Measurements from ENCODE around the gene ZNF205. TPM values are rescaled to one million over a fixed set of nuclear protein-coding genes. Genes with fewer than 3 reads are reported as not detected.
"Not testable (repeated sequence)": the region's sequence is repeated elsewhere in the genome, so short reads cannot be mapped to it uniquely, and the experiment has no call there.

The ZNF205 gene
- total RNA-seq: not detected

GRCh38 chr16:3112058-3112880 is at the start of gene ZNF205:
TSS of gene ZNF205 (plus strand) at chr16:3112586. CDS start at chr16:3113431, 845 bp downstream.
- peaks cover 3% of the 10 kb centered on the region for H3K4me1 Mint-ChIP-seq
- no peaks in the 10 kb centered on the region for H3K36me3 Mint-ChIP-seq
- ATAC-seq: no peak
- DNase-seq: no peak
- no peaks in the 10 kb centered on the region for H3K9me3 Mint-ChIP-seq (ENCODE audit: low read depth)
- H3K27me3 Mint-ChIP-seq: peaks cover 19% of the 10 kb centered on the region
- CTCF ChIA-PET: interaction anchor here (1.1 to 1.6 kb wide), 3 partner anchors 13 to 54 kb away, joined by 3 to 7 read pairs (median 3); partner anchors contain the start of gene ZSCAN10
- no peak within 1 kb of the TSS for H3K4me3 Mint-ChIP-seq
- H3K27ac Mint-ChIP-seq: no peak within 1 kb of the TSS

- Mint-ChIP-seq H3K27me3 (no peaks in the 10 kb centered on the region), H3K4me3 (peak overlapping the region; percentile 100), H3K4me1 (peaks cover 54% of the 10 kb centered on the region), H3K27ac (peak overlapping the region; percentile 97), H3K9me3 (ENCODE audit: low read depth) (peaks cover 2% of the 10 kb centered on the region), H3K36me3 (peaks cover 48% of the 10 kb centered on the region)
- DNase-seq: no peak
- ATAC-seq: no peak
- CTCF ChIA-PET: interaction anchor here (0.8 to 14.1 kb wide), 9 partner anchors 12 to 106 kb away, joined by 3 to 346 read pairs (median 5); partner anchors contain the start of gene ZNF213
These were observed 48.6 kb upstream of the ZNF205 start for GRCh38 chr16:3063625-3064386.

GRCh38 chr16:3065069-3065741 is 47.2 kb upstream of the ZNF205 start, which contains the start of gene IL32:
TSS of gene IL32 (plus strand) at chr16:3065640. CDS start at chr16:3065812, 172 bp downstream.
- Mint-ChIP-seq H3K27me3 (no peaks in the 10 kb centered on the region), H3K4me1 (peaks cover 59% of the 10 kb centered on the region)
- CTCF ChIA-PET: interaction anchor here (0.7 to 14.1 kb wide), 11 partner anchors 10 to 65 kb away, joined by 3 to 346 read pairs (median 4); partner anchors contain the start of gene ZNF213

GRCh38 chr16:3065742-3066439 is 46.5 kb upstream of the ZNF205 start:
- DNase-seq (no peak), ATAC-seq (peak; percentile 11)
- Mint-ChIP-seq H3K9me3 (ENCODE audit: low read depth) (peaks cover 2% of the 10 kb centered on the region), H3K4me3 (peak overlapping the region; percentile 100), H3K4me1 (peaks cover 59% of the 10 kb centered on the region), H3K27me3 (no peaks in the 10 kb centered on the region), H3K27ac (peak overlapping the region; percentile 97), H3K36me3 (peaks cover 51% of the 10 kb centered on the region)
- CTCF ChIA-PET: interaction anchor here (0.7 to 14.1 kb wide), 10 partner anchors 10 to 65 kb away, joined by 3 to 346 read pairs (median 5); partner anchors contain the start of gene ZNF213

More at GRCh38 chr16:3065069-3065741, 47.2 kb upstream of the ZNF205 start, which contains the start of gene IL32:
- Mint-ChIP-seq H3K27ac (peak within 1 kb of the TSS; percentile 97), H3K4me3 (peak within 1 kb of the TSS; percentile 100), H3K36me3 (peaks cover 56% of the 10 kb centered on the region), H3K9me3 (ENCODE audit: low read depth) (peaks cover 2% of the 10 kb centered on the region)
- ATAC-seq: peak; percentile 65
- DNase-seq: peak; percentile 87

- Mint-ChIP-seq H3K27me3 (no peaks in the 10 kb centered on the region), H3K4me1 (peaks cover 62% of the 10 kb centered on the region), H3K4me3 (peak overlapping the region; percentile 100), H3K9me3 (ENCODE audit: low read depth) (peaks cover 2% of the 10 kb centered on the region), H3K27ac (peak overlapping the region; percentile 97), H3K36me3 (peaks cover 51% of the 10 kb centered on the region)
- DNase-seq: no peak
- CTCF ChIA-PET: interaction anchor here (0.6 to 14.1 kb wide), 8 partner anchors 8 to 64 kb away, joined by 3 to 346 read pairs (median 12); partner anchors contain the start of genes ZNF213 and ZSCAN10
- ATAC-seq: peak; percentile 4
These were observed 46.0 kb upstream of the ZNF205 start for GRCh38 chr16:3066440-3066748.

- Mint-ChIP-seq H3K27me3 (no peaks in the 10 kb centered on the region), H3K36me3 (peaks cover 46% of the 10 kb centered on the region), H3K4me3 (peak overlapping the region; percentile 100), H3K27ac (peak overlapping the region; percentile 94), H3K9me3 (ENCODE audit: low read depth) (no peaks in the 10 kb centered on the region), H3K4me1 (peaks cover 65% of the 10 kb centered on the region)
- CTCF ChIA-PET: interaction anchor here (4.1 to 14.1 kb wide), 2 partner anchors 9 to 62 kb away, joined by 23 to 346 read pairs; partner anchors contain the start of gene ZNF213
- ATAC-seq (no peak), DNase-seq (no peak)
These were observed 43.9 kb upstream of the ZNF205 start for GRCh38 chr16:3068487-3068886.

- Mint-ChIP-seq H3K4me3 (peak overlapping the region; percentile 48), H3K27ac (peak overlapping the region; percentile 88), H3K4me1 (peaks cover 65% of the 10 kb centered on the region), H3K36me3 (peaks cover 48% of the 10 kb centered on the region)
- not testable (repeated sequence) for H3K27me3 Mint-ChIP-seq; ATAC-seq; H3K9me3 Mint-ChIP-seq (ENCODE audit: low read depth); DNase-seq
- CTCF ChIA-PET: interaction anchor here (4.1 kb wide), 1 partner anchor 10 kb away, joined by 23 read pairs; no protein-coding TSS in a partner anchor
These were observed 43.2 kb upstream of the ZNF205 start for GRCh38 chr16:3069146-3069545.

GRCh38 chr16:3070608-3071111 is 41.7 kb upstream of the ZNF205 start:
- Mint-ChIP-seq H3K27ac (peak overlapping the region; percentile 88), H3K27me3 (no peaks in the 10 kb centered on the region), H3K4me3 (peak overlapping the region; percentile 48), H3K36me3 (peaks cover 48% of the 10 kb centered on the region), H3K9me3 (ENCODE audit: low read depth) (no peaks in the 10 kb centered on the region), H3K4me1 (peaks cover 68% of the 10 kb centered on the region)
- ATAC-seq: no peak
- no peak for DNase-seq
- CTCF ChIA-PET: interaction anchor here (0.9 to 4.1 kb wide), 7 partner anchors 8 to 59 kb away, joined by 3 to 23 read pairs (median 4); no protein-coding TSS in a partner anchor

GRCh38 chr16:3071655-3072054 is 40.7 kb upstream of the ZNF205 start:
- Mint-ChIP-seq H3K27ac (peak overlapping the region; percentile 88), H3K4me3 (no peak overlapping the region), H3K36me3 (peaks cover 38% of the 10 kb centered on the region), H3K4me1 (peaks cover 77% of the 10 kb centered on the region), H3K27me3 (no peaks in the 10 kb centered on the region), H3K9me3 (ENCODE audit: low read depth) (no peaks in the 10 kb centered on the region)
- DNase-seq (no peak), ATAC-seq (no peak)
- CTCF ChIA-PET: interaction anchor here (1.9 to 4.1 kb wide), 3 partner anchors 9 to 58 kb away, joined by 6 to 23 read pairs (median 7); no protein-coding TSS in a partner anchor

GRCh38 chr16:3072148-3072547 is 40.2 kb upstream of the ZNF205 start:
- DNase-seq (peak; percentile 73), ATAC-seq (peak; percentile 18)
- H3K4me1 Mint-ChIP-seq: peaks cover 82% of the 10 kb centered on the region
- CTCF ChIA-PET: interaction anchor here (1.9 to 2.5 kb wide), 2 partner anchors 10 to 58 kb away, joined by 6 to 7 read pairs; no protein-coding TSS in a partner anchor
- peaks cover 35% of the 10 kb centered on the region for H3K36me3 Mint-ChIP-seq
- peak overlapping the region; percentile 88 for H3K27ac Mint-ChIP-seq
- not testable (repeated sequence) for H3K9me3 Mint-ChIP-seq (ENCODE audit: low read depth); H3K27me3 Mint-ChIP-seq
- peak overlapping the region; percentile 8 for H3K4me3 Mint-ChIP-seq

GRCh38 chr16:3072576-3073263 is 39.7 kb upstream of the ZNF205 start:
- ATAC-seq (peak; percentile 40), DNase-seq (peak; percentile 88)
- Mint-ChIP-seq H3K4me3 (peak overlapping the region; percentile 79), H3K27ac (peak overlapping the region; percentile 94), H3K4me1 (peaks cover 87% of the 10 kb centered on the region), H3K36me3 (peaks cover 32% of the 10 kb centered on the region)
- not testable (repeated sequence) for H3K9me3 Mint-ChIP-seq (ENCODE audit: low read depth); H3K27me3 Mint-ChIP-seq
- CTCF ChIA-PET: interaction anchor here (2.5 to 7.8 kb wide), 3 partner anchors 8 to 58 kb away, joined by 7 to 67 read pairs (median 62); partner anchors contain the start of gene IL32
